Fibroblast of upper back skin (primary cell): ENCODE measurements around the gene MECP2.
"Not testable (repeated sequence)": the region's sequence is repeated elsewhere in the genome, so short reads cannot be mapped to it uniquely, and the experiment has no call there.

Experiments used
- DNase-seq: peaks from one replicate; pipeline ENCODE4 v3.0.0-alpha.2; 2013

The MECP2 gene

GRCh38 chrX:154097589-154098541 lies at the start of gene MECP2:
Gene MECP2 (minus strand): TSS chrX:154097717.
- peak; percentile 91 for DNase-seq

- not testable (repeated sequence) for DNase-seq
Observed at GRCh38 chrX:154144010-154144409, 46.5 kb upstream of the MECP2 start, which contains the start of gene OPN1LW. Gene OPN1LW (plus strand): TSS chrX:154144243. CDS start chrX:154144284, 41 bp downstream.

GRCh38 chrX:154142950-154143745 lies 45.6 kb upstream of the MECP2 start:
- DNase-seq = no peak

- DNase-seq = no peak
Observed at GRCh38 chrX:154142386-154142785, 44.9 kb upstream of the MECP2 start.

GRCh38 chrX:154140742-154141141 lies 43.2 kb upstream of the MECP2 start:
- no peak for DNase-seq

- no peak for DNase-seq
Observed at GRCh38 chrX:154140206-154140605, 42.7 kb upstream of the MECP2 start.

- no peak for DNase-seq
Observed at GRCh38 chrX:154138857-154139256, 41.3 kb upstream of the MECP2 start.

GRCh38 chrX:154136627-154137161 lies 39.2 kb upstream of the MECP2 start:
- DNase-seq = peak; percentile 47

- DNase-seq = no peak
Observed at GRCh38 chrX:154135458-154136229, 38.1 kb upstream of the MECP2 start.

GRCh38 chrX:154132366-154132765 lies 34.8 kb upstream of the MECP2 start:
- DNase-seq = no peak

GRCh38 chrX:154131955-154132354 lies 34.4 kb upstream of the MECP2 start:
- no peak for DNase-seq

- no peak for DNase-seq
Observed at GRCh38 chrX:154126101-154126500, 28.6 kb upstream of the MECP2 start.

GRCh38 chrX:154125391-154126040 lies 28.0 kb upstream of the MECP2 start:
- no peak for DNase-seq

- DNase-seq = no peak
Observed at GRCh38 chrX:154123241-154124219, 26.0 kb upstream of the MECP2 start.

- no peak for DNase-seq
Observed at GRCh38 chrX:154121961-154122360, 24.4 kb upstream of the MECP2 start.

GRCh38 chrX:154121207-154121606 lies 23.7 kb upstream of the MECP2 start:
- no peak for DNase-seq

GRCh38 chrX:154120567-154120966 lies 23.1 kb upstream of the MECP2 start:
- no peak for DNase-seq

- no peak for DNase-seq
Observed at GRCh38 chrX:154117566-154117965, 20.0 kb upstream of the MECP2 start.

GRCh38 chrX:154116426-154117211 lies 19.1 kb upstream of the MECP2 start:
- no peak for DNase-seq

GRCh38 chrX:154115750-154116149 lies 18.2 kb upstream of the MECP2 start:
- DNase-seq = no peak
